Smooth muscle cell of the brain vasculature (primary cell): ENCODE results near the gene ZNF227.
A peak's percentile ranks its signal among the peaks of the same experiment; 100 is the strongest.
"Not testable (repeated sequence)": the region's sequence is repeated elsewhere in the genome, so short reads cannot be mapped to it uniquely, and the experiment has no call there.

ENCODE experiments used
- DNase-seq: peaks from one replicate; pipeline ENCODE4 v3.0.0-alpha.2; 2012; ENCODE audit warnings: low read depth, low spot score

The ZNF227 gene

DNA sequence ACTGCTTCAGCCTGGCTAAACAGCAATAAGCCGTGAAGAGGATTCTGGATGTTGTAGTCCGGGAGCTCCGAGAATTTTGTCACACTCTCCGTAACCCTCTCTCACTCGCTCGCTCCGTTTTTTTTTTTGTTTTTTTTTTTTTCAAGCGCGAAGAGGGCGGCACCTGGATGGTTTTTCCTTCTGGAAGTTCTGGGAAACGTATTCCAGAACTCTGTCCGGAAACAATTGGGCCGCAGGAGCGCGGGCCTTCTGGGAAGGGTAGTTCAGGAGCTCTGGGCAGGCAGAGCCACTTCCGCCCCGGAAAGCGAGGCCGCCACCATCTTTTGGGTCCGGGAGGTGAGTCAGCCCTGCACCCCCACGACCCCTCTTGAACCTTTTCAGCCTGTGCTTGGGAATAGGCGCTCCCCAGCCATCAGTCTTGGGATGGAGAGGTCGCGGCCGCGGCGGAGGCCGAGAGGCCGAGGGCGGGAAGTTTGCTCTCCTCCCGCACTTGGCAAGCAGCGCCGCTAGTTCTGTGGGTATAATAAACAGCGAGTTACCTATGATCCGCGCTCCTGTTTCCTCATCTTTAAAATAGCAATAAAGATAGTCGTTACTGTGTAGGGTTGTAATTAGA lies at the start of gene ZNF227:
Gene ZNF227 (plus strand): TSS at position 283 of the 616 bp plus-strand sequence. CDS start 5,261 bp downstream, outside the sequence.
- peak; percentile 87 for DNase-seq

DNA sequence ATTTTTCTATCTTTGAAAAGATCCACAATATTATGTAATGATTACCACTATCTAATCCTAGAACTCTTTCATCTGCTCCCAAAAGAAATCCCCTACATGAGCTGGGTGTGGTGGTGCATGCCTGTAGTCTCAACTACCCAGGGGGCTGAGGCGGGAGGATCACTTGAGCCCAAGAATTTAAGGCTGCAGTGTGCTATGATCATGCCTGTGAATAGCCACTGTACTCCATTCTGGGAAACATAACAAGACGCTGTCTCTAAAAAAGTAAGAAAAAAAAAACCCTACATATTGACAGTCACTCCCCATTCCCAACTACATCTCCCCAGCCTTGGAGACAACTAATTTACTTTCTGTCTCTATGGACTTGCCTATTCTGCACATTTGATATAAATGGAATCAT lies 48.5 kb upstream of the ZNF227 start:
- DNase-seq = no peak

DNA sequence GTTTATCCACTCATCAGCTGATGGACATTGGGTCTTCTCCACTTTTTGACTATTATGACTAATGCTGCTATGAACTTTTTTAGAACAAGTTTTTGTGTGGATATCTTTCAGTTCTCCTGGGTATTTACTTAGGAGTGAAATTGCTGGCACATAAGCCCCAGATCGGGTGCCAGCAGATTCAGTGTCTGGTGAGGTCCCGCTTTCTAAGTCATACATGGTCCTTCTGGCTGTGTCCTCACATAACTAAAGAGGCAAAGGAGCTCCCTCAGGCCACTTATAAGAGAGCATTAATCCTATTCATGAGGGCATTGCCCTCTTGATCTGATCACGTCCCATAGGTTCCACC lies 48.0 kb upstream of the ZNF227 start:
- no peak for DNase-seq

DNA sequence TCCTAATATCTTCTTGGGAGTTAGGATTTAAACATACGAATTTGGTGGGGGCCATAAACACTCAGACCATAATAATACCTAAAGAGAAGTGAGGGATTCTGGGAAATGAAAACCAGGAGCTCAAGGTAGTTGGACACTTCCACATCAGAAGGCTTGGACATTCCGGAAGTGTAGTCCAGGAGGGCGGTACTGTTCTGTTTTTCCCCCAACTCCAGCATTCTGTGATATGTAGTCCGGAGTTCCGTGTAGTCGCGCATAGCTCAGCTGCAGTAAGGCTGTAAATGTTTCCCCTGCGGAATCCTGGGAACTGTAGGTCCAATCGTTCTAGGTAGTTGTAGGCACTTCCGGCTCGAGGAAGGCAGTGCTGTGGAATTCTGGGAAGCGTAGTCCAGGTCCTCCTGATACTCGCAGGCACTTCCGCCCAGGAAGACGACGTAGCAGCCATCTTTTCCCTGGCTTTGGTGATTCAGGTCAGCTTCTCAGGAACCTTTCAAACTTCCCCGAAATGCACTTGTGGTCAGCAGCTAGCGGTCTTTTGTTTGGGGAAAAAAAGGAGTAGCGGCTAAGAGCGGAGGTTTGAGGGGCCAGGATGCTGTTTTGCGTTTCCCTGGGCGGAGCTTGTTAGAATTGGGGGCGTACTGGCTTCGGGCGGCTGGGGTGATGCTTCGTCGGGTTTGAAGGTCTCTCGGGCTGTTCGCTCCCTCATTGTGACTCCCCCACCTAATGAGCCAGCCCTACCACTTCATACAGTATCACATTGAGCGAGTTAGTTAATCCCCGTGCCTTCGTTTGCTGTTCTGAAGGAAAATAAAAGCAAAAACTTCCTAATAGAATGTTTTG lies 47.4 kb upstream of the ZNF227 start, which contains the start of gene ZNF226:
Gene ZNF226 (plus strand): TSS at position 428 of the 840 bp plus-strand sequence. CDS start 4,981 bp downstream, outside the sequence.
- peak; percentile 94 for DNase-seq

DNA sequence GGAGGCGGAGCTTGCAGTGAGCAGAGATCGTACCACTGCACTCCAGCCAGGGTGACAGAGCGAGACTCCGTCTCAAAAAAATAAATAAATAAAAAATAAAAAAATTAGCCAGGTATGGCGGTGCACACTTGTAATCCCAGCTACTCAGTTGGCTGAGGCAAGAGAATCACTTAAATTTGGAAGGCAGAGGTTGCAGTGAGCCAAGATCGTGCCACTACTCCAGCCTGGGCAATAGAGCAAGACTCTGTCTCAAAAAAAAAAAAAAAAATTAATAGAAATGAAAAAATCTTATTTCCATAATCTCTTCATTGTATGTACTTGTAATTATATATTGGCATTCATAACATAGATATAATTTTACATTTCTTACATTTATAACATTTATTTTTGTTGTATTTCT lies 41.7 kb upstream of the ZNF227 start:
- DNase-seq = not testable (repeated sequence)

DNA sequence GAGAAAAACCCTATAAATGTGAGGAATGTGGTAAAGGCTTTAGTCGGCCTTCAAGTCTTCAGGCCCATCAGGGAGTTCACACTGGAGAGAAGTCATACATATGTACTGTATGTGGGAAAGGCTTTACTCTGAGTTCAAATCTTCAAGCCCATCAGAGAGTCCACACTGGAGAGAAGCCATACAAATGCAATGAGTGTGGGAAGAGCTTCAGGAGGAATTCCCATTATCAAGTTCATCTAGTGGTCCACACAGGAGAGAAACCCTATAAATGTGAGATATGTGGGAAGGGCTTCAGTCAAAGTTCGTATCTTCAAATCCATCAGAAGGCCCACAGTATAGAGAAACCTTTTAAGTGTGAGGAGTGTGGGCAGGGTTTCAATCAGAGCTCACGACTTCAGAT lies 35.7 kb upstream of the ZNF227 start:
- no peak for DNase-seq

DNA sequence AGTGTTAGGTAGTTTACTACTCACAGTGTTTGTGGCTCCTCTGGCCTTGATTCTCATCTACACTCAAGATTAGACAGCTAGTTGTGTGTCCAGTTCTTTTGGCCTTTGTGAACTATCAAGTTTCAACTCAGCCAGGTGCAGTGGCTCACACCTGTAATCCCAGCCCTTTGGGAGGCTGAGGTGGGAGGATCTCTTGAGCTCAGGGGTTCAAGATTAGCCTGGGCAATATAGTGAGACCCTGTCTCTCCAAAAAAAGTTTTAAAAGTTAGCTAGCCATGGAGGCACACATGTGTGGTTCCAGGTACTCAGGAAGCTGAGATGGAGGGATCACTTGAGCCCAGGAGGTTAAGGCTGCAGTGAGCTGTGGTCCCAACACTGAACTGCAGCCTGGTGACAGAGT lies 31.4 kb upstream of the ZNF227 start:
- no peak for DNase-seq

DNA sequence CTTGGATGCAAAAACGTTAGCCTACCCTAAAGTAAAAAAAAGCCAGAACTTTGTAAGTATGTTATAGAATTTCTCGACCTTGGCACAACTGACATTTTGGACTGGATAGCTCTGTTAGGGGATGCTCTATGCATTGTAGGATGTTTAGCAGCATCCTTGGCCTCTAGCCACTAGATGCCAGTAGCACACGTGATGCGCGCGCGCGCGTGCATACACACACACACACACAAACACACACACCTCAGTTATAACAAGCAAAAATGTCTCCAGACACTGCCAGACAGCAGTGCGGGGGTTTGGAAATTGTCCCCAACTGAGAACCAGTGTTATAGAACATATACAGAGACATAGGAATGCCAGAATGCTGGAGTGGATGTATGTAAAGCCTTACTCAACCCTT lies 30.2 kb upstream of the ZNF227 start:
- DNase-seq = no peak

DNA sequence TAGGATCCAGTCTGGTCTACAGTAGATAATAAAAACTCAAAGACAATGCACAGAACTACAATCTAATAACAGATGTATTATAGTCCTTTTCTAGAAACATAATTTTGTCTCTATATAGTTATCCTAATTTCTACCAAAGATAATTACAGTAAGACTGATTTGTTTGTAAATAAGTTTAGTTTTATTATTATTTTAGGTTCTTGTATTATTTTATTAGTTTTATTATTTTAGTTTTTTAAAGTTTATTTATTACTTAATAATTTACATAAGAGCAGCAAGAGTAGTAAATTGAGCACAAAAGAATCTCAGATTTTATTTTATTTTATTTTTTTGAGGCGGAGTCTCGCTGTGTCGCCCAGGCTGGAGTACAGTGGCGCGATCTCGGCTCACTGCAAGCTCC lies 22.3 kb upstream of the ZNF227 start:
- no peak for DNase-seq

DNA sequence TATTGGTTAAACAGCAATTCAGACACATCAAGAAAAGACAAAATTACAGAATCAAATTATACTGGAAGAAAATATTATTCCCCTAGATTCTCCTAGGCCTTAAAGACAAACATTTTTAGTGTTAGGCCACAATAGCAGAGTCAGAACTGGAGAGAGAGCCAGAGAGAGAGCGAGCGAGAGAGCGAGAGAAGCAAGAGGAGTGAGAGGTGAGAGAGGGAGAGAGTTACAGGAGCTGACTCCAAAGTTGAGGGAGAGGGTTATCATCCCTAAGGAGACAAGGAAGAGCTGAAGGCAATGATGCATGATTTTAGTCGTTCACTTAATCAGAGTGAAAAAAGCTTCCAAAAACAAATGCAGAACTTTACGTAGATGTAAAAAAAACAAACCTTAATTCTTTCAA lies 20.2 kb upstream of the ZNF227 start:
- no peak for DNase-seq

DNA sequence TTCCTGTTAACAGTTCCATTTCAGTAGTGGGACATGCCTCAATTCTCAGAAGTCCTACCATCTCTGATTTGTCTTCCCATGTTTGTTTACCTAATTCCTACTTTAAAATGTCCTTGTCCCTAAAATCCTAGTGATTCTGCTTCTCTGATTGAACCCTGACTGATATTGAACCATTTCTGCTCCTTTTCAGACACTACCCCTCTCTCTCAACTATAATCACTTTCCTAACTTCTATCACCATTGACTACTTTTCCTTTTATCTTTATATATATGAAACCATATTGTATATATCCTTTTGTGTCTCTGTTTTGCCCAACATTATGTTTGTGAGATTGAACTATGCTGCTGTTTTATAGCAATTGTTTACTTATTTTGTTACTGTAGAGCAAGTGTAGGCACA lies 15.6 kb upstream of the ZNF227 start:
- DNase-seq = no peak

DNA sequence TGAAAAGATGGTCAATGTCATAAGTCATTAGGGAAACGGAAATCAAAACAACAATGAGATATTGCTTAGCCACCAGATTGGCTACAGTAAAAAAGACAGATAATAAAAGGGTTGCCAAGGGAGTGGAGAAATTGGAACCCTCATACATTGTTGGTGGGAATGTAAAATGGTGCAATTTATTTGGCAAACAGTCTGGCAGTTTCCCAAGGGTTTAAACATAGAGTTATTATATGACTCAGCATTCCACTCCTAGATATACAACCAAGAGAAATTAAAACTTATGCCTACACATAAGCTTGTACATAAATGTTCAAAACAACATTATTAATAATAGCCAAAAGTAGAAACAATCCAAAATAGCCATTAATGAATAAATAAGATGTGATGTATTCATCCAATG lies 9.9 kb upstream of the ZNF227 start:
- DNase-seq = no peak

DNA sequence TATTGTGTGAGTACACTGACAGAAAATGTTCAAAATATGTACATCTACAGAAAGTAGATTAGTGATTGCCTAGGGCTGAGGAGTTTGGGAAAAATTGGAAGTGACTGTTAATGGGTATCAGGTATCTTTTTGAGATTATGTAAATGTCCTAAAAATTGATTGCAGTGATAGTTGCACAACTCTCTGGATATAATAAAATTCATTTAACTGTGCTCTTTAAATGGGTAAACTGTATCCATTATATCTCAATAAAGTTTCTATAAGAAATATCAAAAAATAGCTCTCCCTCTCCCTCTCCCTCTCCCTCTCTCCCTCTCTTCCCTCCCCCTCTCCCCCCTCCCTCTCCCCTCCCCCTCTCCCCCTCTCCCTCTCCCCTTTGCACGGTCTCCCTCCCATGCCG lies 9.4 kb upstream of the ZNF227 start:
- no peak for DNase-seq

DNA sequence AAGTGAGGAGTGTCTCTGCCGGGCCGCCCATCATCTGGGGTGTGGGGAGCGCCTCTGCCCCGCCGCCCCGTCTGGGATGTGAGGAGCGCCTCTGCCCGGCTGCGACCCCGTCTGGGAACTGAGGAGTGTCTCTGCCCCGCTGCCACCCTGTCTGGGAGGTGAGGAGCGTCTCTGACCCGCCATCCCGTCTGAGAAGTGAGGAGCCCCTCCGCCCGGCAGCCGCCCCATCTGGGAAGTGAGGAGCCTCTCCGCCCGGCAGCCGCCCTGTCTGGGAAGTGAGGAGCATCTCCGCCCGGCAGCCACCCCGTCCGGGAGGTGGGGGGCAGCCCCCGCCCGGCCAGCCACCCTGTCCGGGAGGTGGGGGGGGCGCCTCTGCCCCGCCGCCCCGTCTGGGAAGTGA lies 8.5 kb upstream of the ZNF227 start:
- DNase-seq = not testable (repeated sequence)

DNA sequence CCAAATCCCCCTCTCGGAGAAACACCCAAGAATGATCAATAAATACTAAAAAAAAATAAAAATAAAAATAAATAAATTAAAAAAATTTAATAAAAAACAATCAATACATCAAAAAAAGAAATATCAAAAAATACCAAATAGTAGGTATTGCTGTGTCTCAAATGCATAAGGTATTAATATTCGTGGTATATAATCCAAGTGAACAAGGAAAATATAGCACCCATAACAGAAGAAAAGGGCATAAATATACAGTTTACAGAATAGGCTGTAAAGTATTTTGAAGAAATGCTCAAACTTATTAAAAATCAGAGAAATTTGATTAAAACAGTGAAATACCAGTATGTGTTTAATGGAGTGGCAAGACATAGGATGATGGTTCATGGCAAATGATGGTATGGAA lies 7.6 kb upstream of the ZNF227 start:
- DNase-seq = no peak

DNA sequence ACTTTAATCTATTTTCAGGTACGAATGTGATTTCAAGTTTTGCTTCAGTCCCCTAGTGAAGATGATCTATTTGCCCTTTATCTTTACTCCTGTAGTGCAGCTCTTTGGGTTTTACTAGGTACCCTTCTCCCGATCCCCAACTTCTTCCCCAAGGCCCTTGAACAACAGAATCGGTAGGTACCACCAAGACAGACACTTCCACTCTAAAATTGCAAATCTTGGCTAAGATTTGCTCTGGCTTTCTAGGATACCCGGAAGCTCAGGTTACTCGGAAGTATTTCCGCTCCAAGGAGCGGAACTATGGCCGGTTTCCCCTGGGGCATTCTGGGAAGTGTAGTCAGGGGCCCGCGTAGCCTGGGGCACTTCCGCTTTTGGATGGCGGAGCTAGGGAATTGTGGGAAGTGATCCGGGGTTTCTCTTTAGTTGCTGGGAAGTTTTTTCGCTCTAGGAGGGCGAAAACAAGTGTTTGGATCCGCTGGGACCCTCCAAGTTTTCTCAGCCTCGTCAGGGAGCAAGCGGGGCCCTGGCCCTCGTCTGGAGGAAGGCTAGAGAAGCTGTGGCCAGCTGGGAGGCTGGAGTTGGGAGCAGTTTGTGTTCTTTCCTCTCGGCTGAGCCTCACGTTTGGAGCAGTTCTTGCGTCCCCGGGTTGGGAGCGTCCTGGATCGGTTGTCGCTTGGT lies 5.1 kb upstream of the ZNF227 start:
- peak; percentile 81 for DNase-seq

DNA sequence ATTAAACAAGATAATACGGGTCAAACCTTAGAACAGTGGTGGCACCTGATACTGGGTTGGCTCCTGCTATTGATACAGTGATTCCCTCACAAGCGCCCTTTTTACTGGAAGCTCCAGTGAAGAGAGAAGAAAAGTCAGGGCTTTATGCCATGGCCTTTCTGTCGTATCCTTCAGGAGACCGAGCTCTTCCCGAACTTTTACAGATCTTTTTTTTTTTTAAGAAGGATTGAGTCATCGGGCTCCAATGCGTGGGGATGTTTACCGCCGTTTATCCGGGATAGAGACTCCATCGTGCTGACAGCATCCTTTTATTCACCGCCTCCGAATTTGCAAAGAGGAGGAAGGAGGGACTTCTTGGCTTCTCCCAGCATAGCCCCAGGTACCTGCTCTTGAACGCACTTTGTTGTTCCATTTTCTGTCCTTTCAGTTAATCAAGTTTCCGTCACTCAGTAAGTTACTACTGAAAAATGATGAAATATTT lies 574 bp downstream of the ZNF227 start:
- DNase-seq = peak; percentile 3

DNA sequence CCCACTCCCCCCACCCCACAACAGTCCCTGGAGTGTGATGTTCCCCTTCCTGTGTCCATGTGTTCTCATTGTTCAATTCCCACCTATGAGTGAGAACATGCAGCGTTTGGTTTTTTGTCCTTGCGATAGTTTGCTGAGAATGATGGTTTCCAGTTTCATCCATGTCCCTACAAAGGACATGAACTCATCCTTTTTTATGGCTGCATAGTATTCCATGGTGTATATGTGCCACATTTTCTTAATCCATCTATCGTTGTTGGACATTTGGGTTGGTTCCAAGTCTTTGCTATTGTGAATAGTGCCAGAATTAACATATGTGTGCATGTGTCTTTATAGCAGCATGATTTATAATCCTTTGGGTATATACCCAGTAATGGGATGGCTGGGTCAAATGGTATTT lies 7.6 kb downstream of the ZNF227 start:
- DNase-seq = not testable (repeated sequence)

DNA sequence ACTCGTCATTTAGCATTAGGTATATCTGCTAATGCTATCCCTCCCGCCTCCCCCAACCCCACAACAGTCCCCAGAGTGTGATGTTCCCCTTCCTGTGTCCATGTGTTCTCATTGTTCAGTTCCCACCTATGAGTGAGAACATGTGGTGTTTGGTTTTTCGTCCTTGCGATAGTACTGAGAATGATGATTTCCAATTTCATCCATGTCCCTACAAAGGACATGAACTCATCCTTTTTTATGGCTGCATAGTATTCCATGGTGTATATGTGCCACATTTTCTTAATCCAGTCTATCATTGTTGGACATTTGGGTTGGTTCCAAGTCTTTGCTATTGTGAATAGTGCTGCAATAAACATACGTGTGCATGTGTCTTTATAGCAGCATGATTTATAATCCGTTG lies 8.4 kb downstream of the ZNF227 start:
- DNase-seq = not testable (repeated sequence)

DNA sequence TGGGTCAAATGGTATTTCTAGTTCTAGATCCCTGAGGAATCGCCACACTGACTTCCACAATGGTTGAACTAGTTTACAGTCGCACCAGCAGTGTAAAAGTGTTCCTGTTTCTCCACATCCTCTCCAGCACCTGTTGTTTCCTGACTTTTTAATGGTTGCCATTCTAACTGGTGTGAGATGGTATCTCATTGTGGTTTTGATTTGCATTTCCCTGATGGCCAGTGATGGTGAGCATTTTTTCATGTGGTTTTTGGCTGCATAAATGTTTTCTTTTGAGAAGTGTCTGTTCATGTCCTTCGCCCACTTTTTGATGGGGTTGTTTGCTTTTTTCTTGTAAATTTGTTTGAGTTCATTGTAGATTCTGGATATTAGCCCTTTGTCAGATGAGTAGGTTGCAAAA lies 9.0 kb downstream of the ZNF227 start:
- not testable (repeated sequence) for DNase-seq

DNA sequence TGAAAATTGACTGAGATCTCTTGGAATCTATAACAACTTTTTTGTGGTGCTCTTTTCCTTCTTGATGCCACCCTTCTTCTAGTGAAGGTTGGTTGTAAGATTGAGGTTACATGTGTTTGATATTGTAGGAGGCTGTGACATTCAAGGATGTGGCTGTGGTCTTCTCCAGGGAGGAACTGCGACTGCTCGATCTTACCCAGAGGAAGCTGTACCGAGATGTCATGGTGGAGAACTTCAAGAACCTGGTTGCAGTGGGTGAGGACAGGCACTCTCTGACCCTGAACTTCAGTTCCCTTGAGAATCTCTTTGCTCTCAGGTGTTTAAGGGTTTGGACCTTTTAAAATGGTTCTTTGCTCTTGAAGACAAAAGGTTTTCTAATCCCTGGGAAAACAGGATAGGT lies 16.0 kb downstream of the ZNF227 start:
- DNase-seq = no peak

DNA sequence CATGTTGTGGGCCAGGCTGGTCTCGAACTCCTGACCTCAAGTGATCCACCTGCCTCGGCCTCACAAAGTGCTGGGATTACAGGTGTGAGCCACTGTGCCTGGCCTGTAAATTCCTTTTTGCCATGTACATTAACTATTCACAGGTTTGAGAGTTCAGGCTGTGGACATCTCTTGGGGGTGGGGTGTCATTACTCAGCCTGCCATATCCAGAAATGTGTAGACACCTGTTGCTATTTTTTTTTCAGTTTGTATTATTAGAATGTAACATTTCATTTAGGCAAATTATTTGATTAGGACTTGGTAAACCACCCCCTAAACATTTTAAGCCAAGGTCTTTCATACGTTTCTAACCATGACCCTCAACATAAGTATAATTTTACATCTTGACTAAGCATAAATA lies 20.5 kb downstream of the ZNF227 start:
- DNase-seq = no peak

DNA sequence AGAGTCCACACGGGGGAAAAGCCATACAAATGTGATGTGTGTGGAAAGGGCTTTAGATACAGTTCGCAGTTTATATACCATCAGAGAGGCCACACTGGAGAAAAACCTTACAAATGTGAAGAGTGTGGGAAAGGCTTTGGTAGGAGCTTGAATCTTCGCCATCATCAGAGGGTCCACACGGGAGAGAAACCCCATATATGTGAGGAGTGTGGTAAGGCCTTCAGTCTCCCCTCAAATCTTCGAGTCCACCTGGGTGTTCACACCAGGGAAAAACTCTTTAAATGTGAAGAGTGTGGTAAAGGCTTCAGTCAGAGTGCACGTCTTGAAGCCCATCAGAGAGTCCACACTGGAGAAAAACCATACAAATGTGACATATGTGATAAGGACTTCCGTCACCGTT lies 24.1 kb downstream of the ZNF227 start:
- no peak for DNase-seq
